WTC11 (cell line): Measurements from ENCODE around the gene NPTN. TPM values are rescaled to one million over a fixed set of nuclear protein-coding genes. Genes with fewer than 3 reads are reported as not detected.

Source experiments
- ATAC-seq: fragments of 200-7000 bp; cut with Tn5 transposase; 2 replicates; pipeline ENCODE4 v1.10.0; 2021; ENCODE audit warnings: mild to moderate bottlenecking, moderate library complexity
- Bru-seq: library from RNA; stranded (reverse); fragments of 400-500 nt; gene quantifications from one replicate; lab custom pipeline; 2021; lab: Mats Ljungman, UMichigan
- CTCF ChIA-PET: fragments of 300-600 bp; sonication (Branson Sonifier 250); formaldehyde crosslinking; loops from one replicate; lab custom pipeline; 2021; ENCODE audit warnings: antibody characterized with exemption; lab: Charles Lee
- POLR2A ChIA-PET: fragments of 350-600 bp; sonication (Branson Sonifier 250); formaldehyde crosslinking; loops from one replicate; lab custom pipeline; 2021; ENCODE audit warnings: antibody characterized with exemption; lab: Charles Lee
- DNase-seq: peaks from one replicate; pipeline ENCODE4 v3.0.0; 2021; ENCODE audit warnings: low spot score
- H3K27ac Mint-ChIP-seq: 2 replicates; pipeline ENCODE4 v1.8.0; 2021; ENCODE audit warnings: mixed read lengths
- H3K27me3 Mint-ChIP-seq: 2 replicates; pipeline ENCODE4 v1.8.0; 2021; ENCODE audit warnings: low read depth, mild to moderate bottlenecking, moderate library complexity, mixed read lengths
- H3K36me3 Mint-ChIP-seq: 2 replicates; pipeline ENCODE4 v1.8.0; 2021; ENCODE audit warnings: mixed read lengths
- H3K4me1 Mint-ChIP-seq: 2 replicates; pipeline ENCODE4 v1.8.0; 2022; ENCODE audit warnings: mixed read lengths
- H3K4me3 Mint-ChIP-seq: 2 replicates; pipeline ENCODE4 v1.8.0; 2021; ENCODE audit warnings: mild to moderate bottlenecking, moderate library complexity, mixed read lengths
- H3K9me3 Mint-ChIP-seq: 2 replicates; pipeline ENCODE4 v1.8.0; 2021; ENCODE audit warnings: mixed read lengths
- E2F1 ChIP-seq: sonication (generic); formaldehyde crosslinking; IDR thresholded peaks from 2 replicates; pipeline ENCODE4 v1.8.0; 2022; ENCODE audit warnings: mild to moderate bottlenecking, missing genetic modification reagents
- E2F5 ChIP-seq: sonication (generic); formaldehyde crosslinking; IDR thresholded peaks from 2 replicates; pipeline ENCODE4 v1.8.1; 2022; ENCODE audit warnings: mild to moderate bottlenecking, moderate library complexity, missing genetic modification reagents
- ETV6 ChIP-seq: sonication (generic); formaldehyde crosslinking; IDR thresholded peaks from 2 replicates; pipeline ENCODE4 v1.8.1; 2022; ENCODE audit warnings: mild to moderate bottlenecking, missing genetic modification reagents
- FOXK1 ChIP-seq: sonication (generic); formaldehyde crosslinking; IDR thresholded peaks from 2 replicates; pipeline ENCODE4 v1.8.0; 2022; ENCODE audit warnings: mild to moderate bottlenecking, moderate library complexity, missing genetic modification reagents
- GTF2I ChIP-seq: fragments of 250-450 bp; sonication (Bioruptor Pico); conservative IDR thresholded peaks from 2 replicates; pipeline ENCODE4 v1.4.0; 2021; ENCODE audit warnings: mild to moderate bottlenecking
- JUN ChIP-seq: sonication (generic); formaldehyde crosslinking; IDR thresholded peaks from 2 replicates; pipeline ENCODE4 v1.8.0; 2023; ENCODE audit warnings: mild to moderate bottlenecking, missing genetic modification reagents
- MAX ChIP-seq: sonication (generic); formaldehyde crosslinking; IDR thresholded peaks from 2 replicates; pipeline ENCODE4 v1.8.0; 2022; ENCODE audit warnings: mild to moderate bottlenecking, missing genetic modification reagents
- NFATC4 ChIP-seq: fragments of 250-450 bp; sonication (Bioruptor Pico); IDR thresholded peaks from 2 replicates; pipeline ENCODE4 v1.9.0; 2021; ENCODE audit warnings: mild to moderate bottlenecking
- NFYB ChIP-seq: sonication (generic); formaldehyde crosslinking; conservative IDR thresholded peaks from 2 replicates; pipeline ENCODE4 v1.8.0; 2022; ENCODE audit warnings: low read depth, missing genetic modification reagents
- SOX15 ChIP-seq: fragments of 250-450 bp; sonication (Bioruptor Pico); IDR thresholded peaks from 2 replicates; pipeline ENCODE4 v1.9.0; 2021; ENCODE audit warnings: mild to moderate bottlenecking
- SP1 ChIP-seq: sonication (generic); formaldehyde crosslinking; conservative IDR thresholded peaks from 2 replicates; pipeline ENCODE4 v1.8.1; 2022; ENCODE audit warnings: missing genetic modification reagents
- TEAD1 ChIP-seq: sonication (generic); formaldehyde crosslinking; IDR thresholded peaks from 2 replicates; pipeline ENCODE4 v1.8.0; 2022; ENCODE audit warnings: mild to moderate bottlenecking, missing genetic modification reagents
- USF1 ChIP-seq: sonication (generic); formaldehyde crosslinking; IDR thresholded peaks from 2 replicates; pipeline ENCODE4 v1.8.0; 2022; ENCODE audit warnings: mild to moderate bottlenecking, missing genetic modification reagents
- USF2 ChIP-seq: sonication (generic); formaldehyde crosslinking; IDR thresholded peaks from 2 replicates; pipeline ENCODE4 v1.8.1; 2023; ENCODE audit warnings: mild to moderate bottlenecking, missing genetic modification reagents, moderate library complexity
- ZBTB43 ChIP-seq: sonication (generic); formaldehyde crosslinking; IDR thresholded peaks from 2 replicates; pipeline ENCODE4 v1.8.1; 2023; ENCODE audit warnings: mild to moderate bottlenecking, missing genetic modification reagents
- ZNF232 ChIP-seq: sonication (generic); formaldehyde crosslinking; IDR thresholded peaks from 2 replicates; pipeline ENCODE4 v1.8.0; 2022; ENCODE audit warnings: mild to moderate bottlenecking, missing genetic modification reagents
- ZNF263 ChIP-seq: sonication (generic); formaldehyde crosslinking; IDR thresholded peaks from 2 replicates; pipeline ENCODE4 v1.8.1; 2022; ENCODE audit warnings: low read depth, mild to moderate bottlenecking, moderate library complexity, missing genetic modification reagents
- long read RNA-seq, 3 experiments: library from RNA in 1 of 3; library from capped mRNA in 1 of 3; library from polyadenylated mRNA in 1 of 3; unstranded in 2 of 3; stranded (forward) in 1 of 3; transcript quantifications; one replicate each; pipeline ENCODE4 v2.0.0, GENCODE V29; 2021
- total RNA-seq: library from RNA; stranded (reverse); gene quantifications from 3 replicates; pipeline ENCODE4 v1.2.3, GENCODE V29; 2021

The NPTN gene
- total RNA-seq (96.1 to 116 TPM (median 102 TPM) in 3 replicates), Bru-seq, nascent RNA (percentile 90 among the genes with signal in this experiment)
- long read RNA-seq, experiment 1, transcript NPTN-203 (3 exons, 447 nt) = minor isoform, 8 of 610 reads
- long read RNA-seq, experiment 1, transcript NPTN-202 (8 exons, 2,817 nt) = major isoform, 511 of 610 reads
- long read RNA-seq, experiment 1, transcript NPTN-209 (6 exons, 858 nt) = minor isoform, 18 of 610 reads
- long read RNA-seq, experiment 1, transcript NPTN-201 (9 exons, 2,444 nt) = minor isoform, 10 of 610 reads
- long read RNA-seq, experiment 1, partial matches to known transcripts = 15 of 610 reads
- long read RNA-seq, experiment 1, other reads (novel, unspliced or antisense) = 48 of 610 reads
- long read RNA-seq, experiment 2, transcript NPTN-203 (3 exons, 447 nt) = minor isoform, 6 of 121 reads
- long read RNA-seq, experiment 2, transcript NPTN-202 (8 exons, 2,817 nt) = major isoform, 70 of 121 reads
- long read RNA-seq, experiment 2, partial matches to known transcripts = 13 of 121 reads
- long read RNA-seq, experiment 2, other reads (novel, unspliced or antisense) = 30 of 121 reads
- long read RNA-seq, experiment 3, transcript NPTN-202 (8 exons, 2,817 nt) = major isoform, 99 of 132 reads
- long read RNA-seq, experiment 3, transcript NPTN-209 (6 exons, 858 nt) = minor isoform, 10 of 132 reads
- long read RNA-seq, experiment 3, partial matches to known transcripts = 15 of 132 reads
- long read RNA-seq, experiment 3, other reads (novel, unspliced or antisense) = 7 of 132 reads

- Mint-ChIP-seq H3K36me3 (no peaks in the 10 kb centered on the region), H3K4me1 (peaks cover 57% of the 10 kb centered on the region), H3K9me3 (no peaks in the 10 kb centered on the region), H3K4me3 (peak within 1 kb of the TSS; percentile 76), H3K27me3 (peaks cover 4% of the 10 kb centered on the region), H3K27ac (peak within 1 kb of the TSS; percentile 97)
- DNase-seq (peak; percentile 99), ATAC-seq (peak; percentile 92)
- ChIA-PET CTCF (interaction anchor here (0.6 to 4.9 kb wide), 10 partner anchors 11 to 327 kb away, joined by 3 to 142 read pairs (median 8); no protein-coding TSS in a partner anchor), POLR2A (interaction anchor here (0.5 to 1.2 kb wide), 4 partner anchors 16 to 135 kb away, joined by 3 to 5 read pairs (median 4); partner anchors contain the start of gene CD276)
- peak; percentile 94 for TF ChIP-seq SP1 (CRISPR knock-in tag)
- 0 out of 2 replicates have a peak, but pooled peaks have one; percentile 47 for TF ChIP-seq E2F1 (CRISPR knock-in tag)
- TF ChIP-seq MAX (CRISPR knock-in tag) = peak; percentile 85; the same call in 1 of the 2 replicates
- TF ChIP-seq E2F5 (CRISPR knock-in tag) = peak; percentile 76; the same call in 1 of the 2 replicates
- TF ChIP-seq SOX15 = no peak
- no peak for TF ChIP-seq GTF2I
- TF ChIP-seq FOXK1 (CRISPR knock-in tag) = peak; percentile 50; the same call in 1 of the 2 replicates
- peak; percentile 56; the same call in 1 of the 2 replicates for TF ChIP-seq ZNF263 (CRISPR knock-in tag)
- 0 out of 2 replicates have a peak, but pooled peaks have one; percentile 74 for TF ChIP-seq ZNF232
- 0 out of 2 replicates have a peak, but pooled peaks have one; percentile 20 for TF ChIP-seq ZBTB43
- no peak for TF ChIP-seq JUN
- TF ChIP-seq TEAD1 (CRISPR knock-in tag) = 0 out of 2 replicates have a peak, but pooled peaks have one; percentile 50
- no peak for TF ChIP-seq NFATC4 (CRISPR knock-in tag)
- peak; percentile 99 for TF ChIP-seq USF2
- TF ChIP-seq NFYB = peak; percentile 63
- TF ChIP-seq ETV6 (CRISPR knock-in tag) = 0 out of 2 replicates have a peak, but pooled peaks have one; percentile 14
- peak; percentile 99 for TF ChIP-seq USF1 (CRISPR knock-in tag)
Observed at GRCh38 chr15:73633111-73633990, at the start of gene NPTN. Gene NPTN, minus strand, starts transcription at chr15:73633389. Its CDS starts 174 bp downstream, at chr15:73633215.
